Measurements from ENCODE around the gene HYDIN.
"Not testable (repeated sequence)": the region's sequence is repeated elsewhere in the genome, so short reads cannot be mapped to it uniquely, and the experiment has no call there.

Gene HYDIN

GRCh38 chr16:71080777-71081176 lies 149.7 kb downstream of the HYDIN start:
- not testable (repeated sequence) for DNase-seq

- not testable (repeated sequence) for DNase-seq
Measured at GRCh38 chr16:71080262-71080661, 150.3 kb downstream of the HYDIN start.

- DNase-seq: not testable (repeated sequence)
Measured at GRCh38 chr16:71070651-71071050, 159.9 kb downstream of the HYDIN start.

- DNase-seq: not testable (repeated sequence)
Measured at GRCh38 chr16:71069842-71070241, 160.7 kb downstream of the HYDIN start.

DNA sequence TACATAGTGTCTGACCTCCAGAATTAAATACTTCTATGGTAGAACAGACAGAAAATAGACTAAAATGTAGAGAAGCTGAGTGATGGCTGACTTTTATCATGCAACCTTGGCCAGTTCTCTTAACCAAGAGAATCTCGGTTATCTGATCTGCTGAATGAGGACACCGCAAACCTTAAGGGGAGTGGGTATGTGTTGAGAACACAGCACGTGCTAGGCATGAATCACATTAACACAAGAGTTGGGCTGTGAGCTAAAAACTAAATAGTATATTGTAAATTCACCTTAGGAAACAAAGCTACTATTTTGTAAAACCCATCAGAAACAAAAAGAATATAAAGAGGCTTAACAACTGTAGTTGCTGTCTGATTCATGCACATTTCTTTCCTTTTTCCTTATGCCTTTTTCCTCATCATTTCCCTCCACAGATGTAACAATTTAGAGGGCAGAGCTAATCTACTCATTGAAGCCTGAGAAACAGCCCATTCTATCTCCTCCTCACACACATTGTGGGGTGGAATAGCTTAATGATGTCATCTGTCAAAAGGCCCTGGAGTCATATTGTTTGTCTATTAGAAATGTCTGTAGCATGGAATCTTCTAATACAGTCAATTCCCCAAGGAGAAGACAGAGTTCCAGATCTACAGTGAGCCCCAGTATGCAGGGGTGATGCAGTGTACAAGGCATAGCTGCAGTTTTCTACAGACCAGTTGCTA lies 176.5 kb downstream of the HYDIN start:
- DNase-seq: not testable (repeated sequence)

DNA sequence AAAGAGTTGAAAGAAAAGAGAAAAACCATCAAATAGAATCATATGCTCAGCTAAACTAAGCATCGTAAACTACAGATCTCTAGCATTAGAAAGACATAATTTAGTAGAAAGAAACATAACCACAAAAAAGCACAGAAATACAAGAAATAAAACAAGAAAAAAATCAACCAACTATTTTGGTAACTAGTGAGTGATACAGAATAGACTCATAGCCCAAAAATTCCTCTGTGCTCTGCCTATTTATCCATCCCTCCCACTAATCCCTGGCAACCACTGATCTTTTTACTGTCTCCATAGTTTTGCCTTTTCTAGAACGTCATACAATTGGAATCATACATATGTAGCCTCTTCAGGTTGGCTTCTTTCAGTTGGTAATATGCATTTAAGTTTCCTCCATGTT lies 180.2 kb downstream of the HYDIN start:
- DNase-seq: not testable (repeated sequence)

DNA sequence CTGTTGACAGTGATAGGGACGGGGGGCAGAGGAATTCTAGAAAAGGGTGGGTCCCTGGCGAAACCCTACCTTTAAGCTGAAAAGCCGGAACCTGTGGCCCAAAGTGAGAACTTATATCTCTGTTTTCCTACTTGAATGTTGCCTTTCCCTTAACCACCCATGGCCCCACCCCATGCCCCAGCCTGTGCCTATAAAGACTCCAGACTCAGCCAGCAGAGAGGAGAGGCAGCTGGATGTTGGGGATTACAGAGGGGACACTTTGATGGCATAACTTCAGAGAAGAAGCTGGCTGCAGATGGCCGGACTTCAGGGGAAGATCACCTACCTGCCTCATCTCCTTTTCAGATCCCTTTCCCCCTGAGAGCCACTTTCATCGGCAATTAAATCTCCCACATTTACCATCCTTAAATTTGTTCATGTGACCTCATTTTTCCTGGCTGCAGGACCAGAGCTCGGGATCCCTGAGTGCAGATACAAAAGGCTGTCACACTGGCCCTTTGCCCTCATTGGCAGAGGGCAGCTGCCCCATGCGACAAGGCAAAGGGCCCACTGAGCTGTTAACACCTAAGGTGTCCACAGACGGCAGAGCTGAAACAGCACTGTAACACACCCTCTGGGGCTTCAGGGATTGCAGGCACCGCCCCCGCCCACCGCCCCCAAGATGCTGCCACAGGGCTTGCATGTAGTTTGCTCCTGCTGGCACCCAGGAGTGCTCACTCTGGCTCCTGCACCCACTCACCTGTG lies 191.0 kb downstream of the HYDIN start:
- not testable (repeated sequence) for DNase-seq

DNA sequence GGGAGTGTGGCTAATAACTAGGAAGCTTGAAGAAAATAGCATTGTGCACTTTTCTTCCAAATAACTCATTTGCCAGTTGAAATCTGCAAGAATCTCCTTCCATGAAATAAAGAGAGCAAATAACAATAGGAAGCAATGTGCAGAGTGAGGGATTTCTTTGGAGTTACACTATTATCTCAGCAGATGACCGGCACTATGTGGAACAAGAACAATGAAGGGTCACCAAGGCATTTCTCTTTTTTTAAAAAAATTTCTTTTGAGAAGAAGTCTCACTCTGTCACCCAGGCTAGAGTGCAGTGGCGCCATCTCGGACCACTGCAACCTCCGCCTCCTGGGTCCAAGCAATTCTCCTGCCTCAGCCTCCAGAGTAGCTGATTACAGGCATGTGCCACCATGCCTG lies 192.1 kb downstream of the HYDIN start:
- not testable (repeated sequence) for DNase-seq

GRCh38 chr16:71037987-71038386 lies 192.5 kb downstream of the HYDIN start:
- not testable (repeated sequence) for DNase-seq

DNA sequence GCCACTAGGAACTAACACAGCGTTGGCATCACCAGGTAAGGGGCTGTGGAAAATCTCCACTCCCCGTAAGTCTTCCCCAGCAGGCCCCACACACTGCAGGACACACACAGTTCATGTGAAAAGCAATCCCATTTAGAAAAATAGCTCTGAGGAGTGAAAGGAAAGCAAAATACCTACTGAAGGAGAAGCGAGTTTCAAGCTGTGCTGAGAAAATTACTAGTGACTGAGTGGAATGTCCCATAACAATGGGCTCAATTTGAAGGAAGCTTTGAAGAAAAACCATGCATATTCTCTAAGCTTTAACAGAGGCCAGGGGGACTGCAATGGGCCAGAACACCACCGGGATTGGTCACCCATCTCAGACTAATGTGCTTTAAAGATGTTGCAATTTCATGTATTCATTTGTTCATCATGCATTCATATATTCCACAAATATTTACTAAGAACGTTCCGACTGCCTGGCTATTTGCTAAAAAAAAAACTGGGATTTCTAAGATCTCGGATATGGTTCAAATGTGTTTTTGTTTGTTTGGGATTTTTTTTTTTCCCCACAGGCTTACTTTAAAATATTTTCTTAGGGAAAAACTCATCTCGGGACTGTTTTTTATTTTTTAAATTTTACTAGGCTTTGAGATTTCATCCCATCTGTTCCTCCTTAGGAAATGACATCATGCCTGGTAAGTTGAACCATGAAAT lies 202.3 kb downstream of the HYDIN start:
- DNase-seq: not testable (repeated sequence)

DNA sequence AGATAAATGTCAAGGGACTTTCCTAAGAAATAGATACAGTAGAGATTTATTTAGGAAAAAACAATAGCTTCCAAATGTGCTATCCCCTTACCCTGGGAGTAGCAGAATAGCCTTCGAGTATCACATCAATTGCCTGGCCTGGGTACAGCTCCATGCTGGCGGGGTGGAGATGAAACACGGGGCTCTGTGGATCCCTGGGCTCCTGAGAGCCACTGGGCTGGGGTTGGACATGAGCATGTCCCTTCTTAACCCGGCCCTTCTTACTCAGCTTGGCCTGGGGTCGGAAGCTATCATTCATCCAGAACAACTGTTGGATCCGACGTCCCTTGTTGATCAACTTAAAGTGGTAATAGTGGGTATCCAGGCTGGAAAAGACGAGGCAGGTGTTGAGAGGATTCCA lies 203.0 kb downstream of the HYDIN start:
- not testable (repeated sequence) for DNase-seq

- not testable (repeated sequence) for DNase-seq
Measured at GRCh38 chr16:71023851-71024439, 206.6 kb downstream of the HYDIN start.

DNA sequence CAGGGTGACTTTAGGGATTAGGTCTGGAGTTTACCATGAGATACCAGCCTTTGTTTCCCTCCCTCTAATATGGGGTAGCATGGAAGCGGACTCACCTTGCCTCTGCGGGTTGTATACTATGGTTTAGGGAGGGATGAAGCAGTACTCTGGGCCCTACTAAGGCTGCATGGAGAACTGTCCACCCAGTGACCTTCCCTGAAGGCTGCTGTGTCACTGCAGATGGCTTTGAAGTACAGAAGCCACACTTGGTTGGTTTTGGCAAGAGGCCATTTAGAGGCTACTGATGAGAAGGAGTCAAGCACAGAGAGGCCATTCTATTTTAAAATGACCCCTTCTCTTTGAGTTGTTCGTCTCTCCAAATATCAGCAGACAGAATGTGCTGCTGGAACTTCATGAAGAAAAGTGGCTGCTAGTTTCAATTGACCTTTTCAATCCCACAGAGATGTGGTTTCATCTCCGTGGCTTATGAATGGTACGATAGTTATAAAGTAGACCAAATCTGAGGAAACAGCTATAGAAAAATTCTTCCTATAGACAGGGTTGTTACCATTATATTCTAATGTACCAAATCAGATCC lies 208.5 kb downstream of the HYDIN start:
- not testable (repeated sequence) for DNase-seq

- DNase-seq: not testable (repeated sequence)
Measured at GRCh38 chr16:71019067-71019682, 211.3 kb downstream of the HYDIN start.

DNA sequence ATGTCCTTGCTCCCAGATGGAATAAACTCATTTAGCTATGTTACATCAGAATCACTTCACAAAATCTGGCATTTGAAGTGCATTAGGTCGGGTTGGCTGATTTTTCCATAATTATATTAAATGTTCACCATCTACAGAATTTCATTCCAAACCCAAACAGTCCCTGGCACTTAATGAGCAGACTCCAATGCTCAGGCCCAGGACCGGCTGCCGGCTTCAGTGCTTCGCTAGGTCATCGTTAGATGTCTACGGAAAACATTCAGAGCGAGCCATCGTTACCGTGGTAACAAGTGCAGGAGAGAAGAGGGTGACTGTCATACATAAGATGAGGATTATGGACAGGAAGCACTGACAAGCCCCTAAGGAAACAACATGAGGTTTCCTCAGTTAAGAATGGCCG lies 215.1 kb downstream of the HYDIN start:
- DNase-seq: not testable (repeated sequence)

DNA sequence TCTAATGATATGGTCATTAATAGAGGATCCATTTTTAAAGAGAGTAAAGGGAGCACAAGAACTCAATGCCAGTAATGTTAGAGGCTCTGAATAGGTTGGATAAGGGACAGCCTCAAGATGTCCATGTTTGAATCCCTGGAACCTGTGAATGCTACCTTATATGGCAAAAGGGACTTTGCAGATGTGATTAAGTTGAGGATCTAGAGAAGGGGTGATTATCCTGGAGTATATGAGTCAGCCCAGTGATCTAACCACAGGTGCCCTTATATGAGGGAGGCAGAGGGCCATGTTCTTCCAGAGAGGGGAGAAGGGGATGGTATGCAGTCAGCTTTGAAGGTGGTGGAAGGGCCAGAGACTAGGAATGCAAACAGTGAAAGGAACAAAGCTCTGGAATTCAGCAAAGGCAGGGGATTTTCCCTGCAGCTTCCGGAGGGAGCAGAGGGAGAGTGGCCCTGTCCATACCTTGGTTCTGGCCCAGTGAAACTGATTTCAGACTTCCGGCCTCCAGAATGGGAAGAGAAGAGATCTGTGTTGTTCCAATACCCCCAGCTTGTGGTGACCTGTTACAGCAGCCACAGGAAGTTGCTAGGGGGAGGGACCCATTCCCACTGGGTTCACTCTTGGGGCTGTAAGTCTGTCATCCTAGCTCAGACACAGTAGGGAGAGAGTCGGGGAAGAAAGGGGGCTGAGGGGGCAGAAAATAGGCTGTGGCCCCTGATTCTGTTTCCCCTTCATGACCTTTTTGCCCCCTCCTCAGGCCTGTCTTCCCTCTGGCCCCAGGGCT lies 220.9 kb downstream of the HYDIN start:
- not testable (repeated sequence) for DNase-seq

DNA sequence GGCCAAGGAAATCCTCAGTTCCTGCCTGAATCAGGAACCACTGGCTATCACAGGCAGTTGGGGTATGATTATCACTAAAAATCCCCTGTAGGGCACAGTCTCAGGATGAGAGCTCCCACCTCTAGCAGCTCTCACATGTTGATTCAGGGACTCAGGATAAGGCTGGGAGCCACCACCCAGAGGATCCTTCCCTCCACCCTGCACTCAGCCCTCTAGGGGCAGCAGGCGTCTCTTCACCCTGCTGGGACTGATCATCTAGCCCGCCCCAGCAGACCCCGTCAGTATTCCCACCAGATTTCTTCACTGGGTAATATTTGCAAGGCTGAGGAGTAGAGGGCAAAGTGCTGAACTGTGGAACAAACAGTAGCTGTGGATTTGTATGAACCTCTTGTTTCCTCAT lies 224.0 kb downstream of the HYDIN start:
- DNase-seq: not testable (repeated sequence)

DNA sequence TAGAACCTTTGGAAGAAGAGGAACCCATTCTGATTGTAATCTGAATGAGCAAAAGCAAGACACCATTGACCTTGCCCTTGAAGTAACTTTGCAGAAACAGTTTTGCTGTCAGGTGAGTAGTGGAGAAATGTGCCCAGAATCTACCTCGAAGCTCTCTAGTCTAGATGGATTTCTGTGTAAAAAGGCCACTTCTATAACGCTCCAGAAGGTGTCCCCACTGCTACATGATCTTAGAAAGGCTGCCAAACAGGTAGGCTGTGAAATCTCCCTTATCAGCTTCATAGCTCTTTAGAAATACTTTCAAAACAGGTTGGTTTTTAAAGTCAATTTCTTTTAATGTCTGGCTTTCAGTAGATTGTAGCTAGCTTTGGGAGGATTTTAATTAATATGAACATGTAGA lies 230.8 kb downstream of the HYDIN start:
- not testable (repeated sequence) for DNase-seq

DNA sequence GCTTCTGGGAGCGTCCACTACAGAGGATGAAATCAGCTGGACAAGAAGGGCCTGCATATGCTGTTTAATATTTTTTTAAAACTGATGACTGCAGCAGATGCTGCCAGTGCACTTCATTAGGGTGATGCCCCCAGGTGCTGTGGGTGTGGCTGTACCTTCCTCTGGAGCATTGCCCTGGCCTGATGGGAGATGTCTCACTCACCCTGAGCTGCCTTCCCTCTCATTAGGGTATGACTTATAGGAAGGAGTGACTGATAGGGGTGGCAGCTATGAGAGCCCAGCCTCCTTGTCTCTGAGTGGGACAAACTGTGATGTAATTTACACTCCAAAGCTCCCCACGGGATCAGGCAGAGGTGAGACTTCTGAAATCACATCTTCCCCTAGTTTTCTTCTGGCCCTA lies 234.7 kb downstream of the HYDIN start:
- not testable (repeated sequence) for DNase-seq

GRCh38 chr16:70992511-70992910 lies 238.0 kb downstream of the HYDIN start:
- not testable (repeated sequence) for DNase-seq

DNA sequence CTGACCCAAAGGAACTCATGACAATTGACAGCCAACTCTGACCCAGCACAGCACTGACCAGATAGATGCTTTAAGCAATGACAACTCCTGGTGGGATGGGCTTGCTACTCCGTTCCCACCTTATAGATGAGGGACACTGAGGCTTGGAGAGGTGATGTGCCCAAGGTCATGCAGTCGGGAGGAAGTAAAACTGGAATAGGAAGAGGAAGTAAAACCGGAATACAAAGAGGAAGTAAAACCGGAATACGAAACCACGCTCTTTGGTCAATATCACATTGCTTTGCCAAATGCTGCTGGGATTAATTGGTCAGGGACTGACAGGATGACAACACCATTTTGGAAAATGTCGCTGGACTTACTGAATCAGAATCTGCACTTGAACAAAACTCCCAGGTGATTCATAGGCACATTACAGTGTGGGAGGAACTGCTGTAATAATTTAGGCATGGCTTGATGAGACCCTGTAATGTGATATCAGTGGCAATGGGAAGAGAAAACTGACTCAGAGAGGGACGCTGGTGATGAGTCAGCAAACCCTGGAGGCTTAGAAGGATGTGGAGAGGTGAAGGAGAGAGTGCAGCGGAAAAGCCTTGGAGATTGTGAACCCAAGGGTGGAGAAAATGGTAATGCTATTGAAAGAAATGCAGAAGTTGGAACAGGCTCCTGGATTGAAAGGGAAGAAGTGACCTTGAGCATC lies 243.4 kb downstream of the HYDIN start:
- DNase-seq: not testable (repeated sequence)

Data from activated naive CD4-positive, alpha-beta T cell (primary cell).